Measurements from ENCODE around the gene MRPL40. TPM values are rescaled to one million over a fixed set of nuclear protein-coding genes. Genes with fewer than 3 reads are reported as not detected.

The MRPL40 gene
- total RNA-seq, 1 experiment from 2014 or later = 40.1 TPM

GRCh38 chr22:19412923-19413322, 19.4 kb upstream of the MRPL40 start:
- Histone ChIP-seq H4K20me1 (ENCODE audit: insufficient read depth) (peaks cover 8% of the 10 kb centered on the region), H3K79me2 (ENCODE audit: insufficient read depth, low read length) (peaks cover 80% of the 10 kb centered on the region)
- POLR2A ChIA-PET = no interaction called here

More at GRCh38 chr22:19412923-19413322, 19.4 kb upstream of the MRPL40 start:
- no peaks in the 10 kb centered on the region for H3K9me2 ChIP-seq (ENCODE audit: insufficient read depth)
- intact Hi-C loops (cut with micrococcal nuclease) = no loop called here
- no peak overlapping the region for H3K9ac ChIP-seq (ENCODE audit: low read length)
- peaks cover 8 to 9% of the 10 kb centered on the region in 2 experiments; a peak in 2 of 4 replicates for H3K36me3 ChIP-seq (ENCODE audit: control insufficient read depth in 1 of 2, insufficient read depth in 2 of 2, low read length in 2 of 2)
- DNase-seq (ENCODE audit: low read depth, low spot score) (no peak), ATAC-seq (no peak)
- H3K4me3 ChIP-seq (replicated peaks in 1 of 2; ENCODE audit: low read depth in 1 of 2, low read length in 2 of 2) = no peak overlapping the region
- TF ChIP-seq FOSL1 (IDR thresholded peaks at IDR 0.05; ENCODE audit: low read depth) (no peak), ZFX (IDR thresholded peaks at IDR 0.05) (no peak), JUND (IDR thresholded peaks at IDR 0.05) (no peak), REST (IDR thresholded peaks at IDR 0.05; ENCODE audit: low read depth) (no peak), RAD21 (IDR thresholded peaks at IDR 0.05; ENCODE audit: low read depth) (no peak), EZH2 (IDR thresholded peaks at IDR 0.05) (no peak), CBX3 (IDR thresholded peaks at IDR 0.05; ENCODE audit: low read depth) (no peak), ATF3 (IDR thresholded peaks at IDR 0.05) (no peak), POLR2A (IDR thresholded peaks at IDR 0.05; ENCODE audit: borderline replicate concordance, extremely low read depth, insufficient read depth, insufficient read length) (no peak), SRF (IDR thresholded peaks at IDR 0.05; ENCODE audit: low read depth) (no peak), SIN3A (IDR thresholded peaks at IDR 0.05; ENCODE audit: low read depth) (no peak), YY1 (IDR thresholded peaks at IDR 0.05; ENCODE audit: extremely low read depth, insufficient replicate concordance, low read depth, low read length) (no peak), ZBTB33 (IDR thresholded peaks at IDR 0.05; ENCODE audit: extremely low read depth, insufficient replicate concordance, low read length) (no peak), MAX (IDR thresholded peaks at IDR 0.05) (no peak)
- CTCF ChIA-PET = no interaction called here
- no peaks in the 10 kb centered on the region for H3K9me3 ChIP-seq (ENCODE audit: control insufficient read depth in 1 of 2, insufficient read depth in 1 of 2, low read depth in 1 of 2, low read length in 2 of 2)
- RAD21 ChIA-PET (ENCODE audit: low non-redundant PET in 1 of 2, low total read pairs in 2 of 2, uncharacterized antibody in 2 of 2, unreplicated experiment in 2 of 2) = no interaction called here
- BruUV-seq (replicated peaks) = no TSS peak
- no peaks in the 10 kb centered on the region for H3K27me3 ChIP-seq (ENCODE audit: insufficient read depth, low read length)
- H3K4me2 ChIP-seq (ENCODE audit: low read length) = no peak overlapping the region
- H3K27ac ChIP-seq (ENCODE audit: low read depth, low read length) = no peak overlapping the region
- no peaks in the 10 kb centered on the region for H3K4me1 ChIP-seq (ENCODE audit: control insufficient read depth in 1 of 2, insufficient read depth in 2 of 2, low read length in 2 of 2)
- H2AFZ ChIP-seq (ENCODE audit: low read depth, low read length, poor library complexity, severe bottlenecking) = no peak overlapping the region
